Fibroblast of mammary gland (primary cell): ENCODE results near the gene MYADML2.

ENCODE experiments used
- DNase-seq: peaks from one replicate; pipeline ENCODE4 v3.0.0-alpha.2; 2010; ENCODE audit warnings: low read depth
- H3K4me3 ChIP-seq: 2 replicates; pipeline ENCODE4 v1.5.1; 2011; ENCODE audit warnings: low read depth, mild to moderate bottlenecking, low read length, moderate library complexity; ENCODE audit not compliant: control insufficient read depth
- TF ChIP-seq, protein P1 (sequence below): conservative IDR thresholded peaks from 2 replicates; pipeline ENCODE4 v1.5.1; 2011; ENCODE audit warnings: low read depth, low read length, inconsistent platforms; ENCODE audit not compliant: control insufficient read depth, insufficient read depth

MYADML2 gene

DNA sequence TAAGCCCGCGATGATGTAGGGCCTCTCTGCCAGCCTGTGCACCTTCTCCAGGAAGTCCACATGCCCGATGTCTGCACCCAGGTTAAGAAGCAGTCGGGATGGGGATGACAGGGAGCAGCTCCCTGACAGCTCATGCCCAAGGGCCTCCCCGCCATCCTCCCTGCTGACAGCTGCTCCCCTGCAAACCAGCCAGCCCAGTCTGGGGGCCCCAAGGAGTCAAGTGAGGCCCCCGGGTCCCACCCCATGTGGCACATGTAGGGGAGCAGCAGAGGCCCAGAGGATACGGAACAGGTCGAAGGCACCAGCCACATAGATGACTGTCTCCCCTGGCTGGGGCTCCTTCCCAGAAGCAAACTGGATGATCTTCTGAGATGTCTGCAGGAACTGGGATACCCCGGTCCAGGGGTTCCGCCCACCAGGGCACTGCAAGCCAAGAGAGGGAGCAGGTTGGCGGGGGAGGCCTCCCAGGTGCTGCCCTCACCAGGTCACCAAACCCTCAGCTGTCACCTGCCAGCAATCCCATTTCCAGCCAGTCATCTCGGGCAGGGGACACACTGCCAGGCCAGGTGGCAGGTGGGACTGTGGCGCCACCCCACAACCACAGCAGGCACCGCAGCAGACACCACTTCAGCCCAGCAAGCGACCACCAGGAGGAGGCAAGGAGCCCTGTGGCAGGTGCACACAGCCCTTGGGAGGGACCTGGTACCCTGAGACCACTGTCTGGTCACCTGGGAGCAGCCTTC, 40.4 kb downstream of the MYADML2 start:
- TF ChIP-seq, protein P1, sequence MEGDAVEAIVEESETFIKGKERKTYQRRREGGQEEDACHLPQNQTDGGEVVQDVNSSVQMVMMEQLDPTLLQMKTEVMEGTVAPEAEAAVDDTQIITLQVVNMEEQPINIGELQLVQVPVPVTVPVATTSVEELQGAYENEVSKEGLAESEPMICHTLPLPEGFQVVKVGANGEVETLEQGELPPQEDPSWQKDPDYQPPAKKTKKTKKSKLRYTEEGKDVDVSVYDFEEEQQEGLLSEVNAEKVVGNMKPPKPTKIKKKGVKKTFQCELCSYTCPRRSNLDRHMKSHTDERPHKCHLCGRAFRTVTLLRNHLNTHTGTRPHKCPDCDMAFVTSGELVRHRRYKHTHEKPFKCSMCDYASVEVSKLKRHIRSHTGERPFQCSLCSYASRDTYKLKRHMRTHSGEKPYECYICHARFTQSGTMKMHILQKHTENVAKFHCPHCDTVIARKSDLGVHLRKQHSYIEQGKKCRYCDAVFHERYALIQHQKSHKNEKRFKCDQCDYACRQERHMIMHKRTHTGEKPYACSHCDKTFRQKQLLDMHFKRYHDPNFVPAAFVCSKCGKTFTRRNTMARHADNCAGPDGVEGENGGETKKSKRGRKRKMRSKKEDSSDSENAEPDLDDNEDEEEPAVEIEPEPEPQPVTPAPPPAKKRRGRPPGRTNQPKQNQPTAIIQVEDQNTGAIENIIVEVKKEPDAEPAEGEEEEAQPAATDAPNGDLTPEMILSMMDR, result no peak
- H3K4me3 ChIP-seq, result no peak overlapping the region
- no peak for DNase-seq

DNA sequence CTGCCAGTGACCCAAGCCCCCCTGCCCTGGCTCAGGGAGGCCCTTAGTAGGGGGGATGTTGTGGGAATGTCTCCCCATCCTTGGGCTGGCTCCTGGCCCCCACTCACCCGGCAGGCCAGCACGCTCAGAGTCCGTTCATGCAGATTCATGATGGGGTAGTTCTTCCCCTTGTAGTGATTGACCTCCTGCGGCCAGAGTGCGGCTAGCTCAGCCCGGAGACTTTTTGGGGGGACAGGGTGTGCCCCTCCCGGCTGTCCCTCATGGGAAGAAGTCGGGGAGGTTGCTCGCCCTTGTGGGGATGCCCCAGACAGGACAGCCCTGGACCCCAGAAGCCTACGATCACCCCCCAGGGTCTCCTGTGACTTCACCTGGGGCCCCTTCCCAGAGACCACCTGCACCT, 41.0 kb downstream of the MYADML2 start:
- DNase-seq, result no peak
- TF ChIP-seq, protein P1, result no peak
- no peak overlapping the region for H3K4me3 ChIP-seq

DNA sequence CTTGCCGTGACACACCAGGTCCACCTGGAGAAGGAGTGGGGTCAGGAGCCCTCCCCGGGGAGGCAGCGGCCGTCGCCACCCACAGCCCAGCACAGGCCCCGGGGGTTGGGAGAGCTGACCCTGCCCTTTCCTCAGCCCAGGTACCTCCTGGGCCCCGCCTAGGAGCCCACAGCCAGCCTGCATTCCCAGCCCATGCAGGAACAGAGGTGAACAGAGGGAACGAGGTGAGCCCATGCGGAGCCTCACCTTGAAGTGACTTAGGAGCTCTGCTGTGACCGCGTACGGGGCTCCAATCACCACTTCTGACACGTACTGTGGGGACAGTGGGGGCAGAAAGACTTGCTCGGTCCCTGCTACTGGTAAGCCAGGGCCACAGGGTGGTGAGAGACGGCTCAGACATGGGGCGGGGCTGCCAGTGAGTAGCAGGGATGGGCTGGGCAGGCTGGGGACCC, 41.6 kb downstream of the MYADML2 start:
- no peak for DNase-seq
- TF ChIP-seq, protein P1, result no peak
- no peak overlapping the region for H3K4me3 ChIP-seq

DNA sequence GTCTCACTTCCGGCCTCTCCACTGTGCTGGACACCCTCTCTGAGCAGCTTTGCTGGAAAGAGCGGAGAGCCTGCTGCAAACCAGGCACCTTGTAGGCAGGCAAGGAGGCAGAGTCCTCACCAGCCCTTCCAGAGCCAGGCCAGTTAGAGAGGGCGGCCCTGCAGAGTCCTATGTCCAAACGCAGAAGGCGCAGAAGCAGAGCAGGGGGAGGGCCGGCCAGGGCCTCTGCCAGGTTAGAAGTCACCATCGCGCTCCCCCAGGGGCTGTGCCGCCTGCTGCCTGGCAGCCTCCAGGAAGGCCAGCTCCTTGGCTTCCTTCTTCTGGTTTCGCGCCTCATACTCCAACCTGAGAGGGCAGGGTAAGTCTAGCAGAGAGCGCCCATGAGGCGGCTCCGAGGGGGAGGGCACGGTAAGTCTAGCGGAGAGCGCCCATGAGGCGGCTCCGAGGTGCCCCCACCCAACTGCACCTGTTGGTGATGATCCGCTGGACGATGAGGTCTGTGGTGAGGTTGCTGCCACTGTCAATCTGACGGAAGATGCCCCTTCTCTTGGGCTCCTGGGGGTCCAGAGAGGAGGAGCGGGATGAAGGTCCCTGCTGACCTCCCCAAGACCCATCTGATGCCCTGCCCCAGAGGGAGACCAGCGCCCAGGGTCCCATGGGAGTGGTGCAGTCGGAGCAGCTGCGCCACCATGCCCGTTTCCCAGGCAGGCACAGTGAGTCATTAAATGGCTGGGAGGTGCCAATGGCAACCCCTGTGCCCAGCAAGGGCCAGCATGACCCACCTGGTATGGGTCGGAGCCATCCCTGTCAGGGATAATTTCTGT, 42.2 kb downstream of the MYADML2 start:
- H3K4me3 ChIP-seq, result no peak overlapping the region
- no peak for DNase-seq
- TF ChIP-seq, protein P1, result no peak

DNA sequence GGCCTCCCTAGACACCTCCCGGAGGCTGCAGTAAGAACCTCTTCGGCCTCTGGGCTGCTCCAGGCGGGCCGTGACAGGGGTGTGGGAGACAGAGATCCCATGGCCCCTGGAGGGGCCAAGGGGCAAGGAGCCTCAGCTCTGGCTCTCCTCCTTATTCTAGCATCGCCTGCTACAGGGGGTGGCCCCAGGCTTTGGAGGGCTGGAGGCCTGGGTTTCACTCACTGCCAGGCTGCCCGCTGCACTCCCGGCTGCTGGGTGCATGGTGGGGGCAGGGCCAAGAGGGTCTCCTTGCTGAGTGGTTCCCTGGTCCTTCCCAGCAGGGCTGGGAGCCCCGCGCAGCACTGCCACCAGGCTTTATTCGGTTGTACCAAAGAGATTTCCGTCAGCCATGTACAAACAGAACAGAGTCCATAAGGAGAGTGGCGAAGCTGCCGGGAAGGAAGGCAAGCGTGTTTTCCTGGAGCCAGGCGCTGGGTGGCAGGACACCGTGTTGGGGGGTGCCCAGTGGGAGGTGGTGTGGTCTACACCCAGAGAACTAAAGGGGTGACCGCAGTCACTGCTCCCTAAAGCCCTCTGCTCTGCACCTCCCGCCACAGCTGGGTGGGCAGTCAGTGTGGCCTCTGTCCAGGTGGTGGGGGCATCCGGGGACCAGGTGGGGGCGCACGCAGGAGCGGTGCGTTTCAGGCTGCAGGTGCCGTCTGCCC, 43.0 kb downstream of the MYADML2 start:
- no peak overlapping the region for H3K4me3 ChIP-seq
- TF ChIP-seq, protein P1, result no peak
- DNase-seq, result no peak

DNA sequence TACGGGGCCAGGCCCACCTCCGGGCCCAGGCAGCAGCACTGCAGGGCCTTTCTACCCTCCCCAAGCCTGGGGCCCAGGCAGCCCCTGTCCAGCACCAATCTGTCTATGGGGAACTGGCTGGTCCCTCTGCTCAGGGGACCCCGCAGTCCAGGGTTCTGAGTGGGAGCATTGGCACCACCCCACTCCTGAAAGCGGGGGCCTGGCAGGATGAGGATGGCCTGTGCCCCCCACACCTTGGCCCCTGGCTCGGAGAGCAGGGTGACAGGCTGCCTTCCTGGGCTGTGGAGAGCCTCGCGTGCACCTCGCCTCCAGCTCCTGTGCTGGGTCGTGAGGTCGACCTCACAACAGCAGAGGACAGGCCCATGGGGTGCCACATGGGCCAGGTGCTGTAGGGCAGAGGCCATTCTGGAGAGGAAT, 43.6 kb downstream of the MYADML2 start:
- no peak overlapping the region for H3K4me3 ChIP-seq
- TF ChIP-seq, protein P1, result no peak
- DNase-seq, result no peak
